PC-3 (cell line): ENCODE data around the gene NUPR2.
"Not testable (repeated sequence)": the region's sequence is repeated elsewhere in the genome, so short reads cannot be mapped to it uniquely, and the experiment has no call there.

Experiments
- CTCF ChIP-seq: fragments of 300-600 bp; sonication (generic); conservative IDR thresholded peaks from 2 replicates; pipeline ENCODE4 v1.5.1; 2017; ENCODE audit warnings: antibody characterized with exemption, low read depth, mild to moderate bottlenecking, low read length
- EZH2 ChIP-seq: fragments of 300-600 bp; sonication (generic); IDR thresholded peaks from one replicate; pipeline ENCODE4 v1.6.1; 2017; ENCODE audit warnings: antibody characterized with exemption, mild to moderate bottlenecking, low read length; ENCODE audit not compliant: unreplicated experiment

DNA sequence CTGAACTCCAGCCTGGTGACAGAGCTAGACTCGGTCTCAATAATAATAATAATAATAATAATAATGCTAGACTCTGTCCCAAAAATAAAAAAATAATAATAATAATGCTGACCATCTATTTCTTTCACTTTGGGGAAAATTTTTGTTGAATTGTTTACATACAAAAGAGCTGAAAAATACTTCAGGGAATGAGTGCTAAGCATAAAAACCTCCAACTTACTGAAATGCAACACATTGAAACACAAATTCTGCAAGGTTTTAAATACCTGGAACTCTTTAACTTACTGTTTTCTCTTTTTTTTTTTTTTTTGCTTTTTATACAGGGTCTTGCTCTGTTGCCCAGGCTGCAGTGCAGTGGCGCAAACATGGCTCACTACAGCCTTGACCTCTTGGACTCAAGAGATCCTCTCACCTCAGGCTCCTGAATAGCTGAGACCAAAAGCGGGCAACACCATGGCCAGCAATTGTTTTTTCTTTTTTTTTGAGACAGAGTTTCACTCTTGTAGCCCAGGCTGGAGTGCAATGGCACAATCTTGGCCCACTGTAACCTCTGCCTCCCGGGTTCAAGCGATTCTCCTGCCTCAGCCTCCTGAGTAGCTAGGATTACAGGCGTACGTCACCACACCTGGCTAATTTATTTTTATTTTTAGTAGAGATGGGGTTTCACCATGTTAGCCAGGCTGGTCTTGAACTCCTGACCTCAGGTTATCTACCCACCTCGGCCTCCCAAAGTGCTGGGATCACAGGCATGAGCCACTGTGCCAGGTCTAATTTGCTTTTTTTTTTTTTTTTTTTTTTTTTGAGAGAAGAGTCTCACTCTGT is 17.8 kb downstream of the NUPR2 start:
- not testable (repeated sequence) for TF ChIP-seq EZH2, CTCF
